Glutamatergic neuron (in vitro differentiated cells): ENCODE measurements around the gene ANGPTL8. TPM values are rescaled to one million over a fixed set of nuclear protein-coding genes. Genes with fewer than 3 reads are reported as not detected.

Source experiments
- DNase-seq: peaks from one replicate; pipeline ENCODE4 v3.0.0; 2022
- H3K27ac Mint-ChIP-seq: one replicate; pipeline ENCODE4 v1.8.0; 2020; ENCODE audit warnings: mild to moderate bottlenecking, mixed read lengths, inconsistent platforms; ENCODE audit not compliant: unreplicated experiment
- H3K27me3 Mint-ChIP-seq: one replicate; pipeline ENCODE4 v1.8.0; 2020; ENCODE audit warnings: mild to moderate bottlenecking, moderate library complexity, mixed read lengths, inconsistent platforms; ENCODE audit not compliant: unreplicated experiment
- H3K36me3 Mint-ChIP-seq: one replicate; pipeline ENCODE4 v1.8.0; 2020; ENCODE audit warnings: mild to moderate bottlenecking, mixed read lengths, inconsistent platforms; ENCODE audit not compliant: unreplicated experiment
- H3K4me1 Mint-ChIP-seq: one replicate; pipeline ENCODE4 v1.8.0; 2020; ENCODE audit warnings: mild to moderate bottlenecking, low read depth, mixed read lengths, inconsistent platforms; ENCODE audit not compliant: unreplicated experiment
- H3K4me3 Mint-ChIP-seq: one replicate; pipeline ENCODE4 v1.8.0; 2020; ENCODE audit warnings: mild to moderate bottlenecking, mixed read lengths, inconsistent platforms; ENCODE audit not compliant: unreplicated experiment
- H3K9me3 Mint-ChIP-seq: one replicate; pipeline ENCODE4 v1.8.0; 2020; ENCODE audit warnings: mild to moderate bottlenecking, moderate library complexity, mixed read lengths, inconsistent platforms; ENCODE audit not compliant: unreplicated experiment
- CTCF ChIP-seq: fragments of 200-600 bp; sonication (generic); IDR thresholded peaks from one replicate; pipeline ENCODE4 v1.5.0; 2021; ENCODE audit not compliant: partially characterized antibody, unreplicated experiment
- total RNA-seq: library from RNA; stranded (reverse); fragmentation: NEBNext Ultra II Directional; extraction: Animal tissue kit (Norgen Biotek cat#: 25700); gene quantifications from one replicate; pipeline ENCODE4 v1.2.1, GENCODE V29; 2021; ENCODE audit not compliant: unreplicated experiment

Gene ANGPTL8
- total RNA-seq, 1 donor from 2014 or later: not detected

DNA sequence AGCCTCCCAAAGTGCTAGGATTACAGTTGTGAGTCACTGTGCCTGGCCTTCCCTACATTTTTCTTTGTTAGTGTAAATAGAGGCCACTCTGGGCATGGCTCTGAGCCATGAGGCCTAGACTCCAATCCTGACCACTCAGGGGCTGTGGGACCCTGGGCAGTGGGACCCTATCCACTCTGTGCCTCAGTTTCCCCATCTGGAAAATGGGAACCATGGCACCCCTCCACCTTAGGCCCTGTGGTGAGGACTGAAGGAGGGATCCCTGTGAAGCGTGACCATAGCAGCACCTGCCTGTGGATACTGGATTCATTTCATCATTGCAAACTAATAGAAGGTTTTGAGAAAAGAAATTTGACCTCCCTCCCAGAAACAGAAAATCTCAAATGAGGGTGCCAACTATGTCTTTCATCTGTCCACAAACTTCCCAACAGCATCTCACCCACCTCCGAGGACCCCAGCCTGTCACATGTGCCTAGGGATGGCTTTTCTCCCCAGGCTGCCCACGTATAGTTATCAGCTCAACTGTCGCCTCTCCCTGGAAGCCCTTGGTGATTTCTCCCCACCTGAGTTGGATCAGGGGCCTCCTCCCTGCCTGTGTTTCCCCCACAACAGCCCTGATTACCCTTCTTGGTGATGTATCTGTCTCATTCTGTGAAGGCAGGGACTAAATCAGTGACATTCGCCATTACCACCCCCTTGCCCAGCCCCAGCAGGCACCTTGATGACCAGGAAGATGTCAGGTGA, 5.6 kb downstream of the ANGPTL8 start:
- no peak for DNase-seq
- Mint-ChIP-seq H3K4me1 (no peaks in the 10 kb centered on the region), H3K4me3 (no peak overlapping the region), H3K27ac (no peak overlapping the region), H3K9me3 (peaks cover 3% of the 10 kb centered on the region), H3K36me3 (no peaks in the 10 kb centered on the region), H3K27me3 (peaks cover 13% of the 10 kb centered on the region)
- TF ChIP-seq CTCF: no peak

- DNase-seq: no peak
- no peak overlapping the region for H3K4me3 Mint-ChIP-seq
- TF ChIP-seq CTCF: no peak
- no peaks in the 10 kb centered on the region for H3K36me3 Mint-ChIP-seq
- H3K27me3 Mint-ChIP-seq: peaks cover 8% of the 10 kb centered on the region
- no peak overlapping the region for H3K27ac Mint-ChIP-seq
- H3K9me3 Mint-ChIP-seq: peaks cover 1% of the 10 kb centered on the region
- H3K4me1 Mint-ChIP-seq: no peaks in the 10 kb centered on the region
Measured at GRCh38 chr19:11246941-11247340, 7.5 kb downstream of the ANGPTL8 start.

DNA sequence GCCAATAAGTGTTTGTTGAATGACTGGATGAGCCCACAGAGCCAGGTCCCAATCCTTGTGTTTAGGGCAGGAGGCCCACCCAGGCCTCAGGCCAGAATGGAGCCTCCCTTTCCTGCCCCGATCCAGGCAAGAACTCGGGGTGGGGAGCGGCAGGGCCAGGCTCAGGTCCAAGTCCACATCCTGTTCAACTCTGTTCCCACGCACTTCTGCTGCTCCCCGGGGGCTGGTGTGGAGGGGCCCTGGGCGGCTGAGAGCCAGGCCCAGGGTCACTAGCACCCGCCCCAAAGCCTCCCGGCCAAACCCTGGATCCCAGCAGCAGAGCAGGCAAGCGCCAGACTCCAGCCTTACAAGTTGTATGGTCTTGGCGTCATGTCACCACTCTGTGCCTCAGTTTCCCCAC, 8.0 kb downstream of the ANGPTL8 start:
- H3K9me3 Mint-ChIP-seq: peaks cover 2% of the 10 kb centered on the region

GRCh38 chr19:11247934-11248333, 8.5 kb downstream of the ANGPTL8 start:
- Mint-ChIP-seq H3K9me3 (peaks cover 3% of the 10 kb centered on the region), H3K27ac (no peak overlapping the region), H3K27me3 (peaks cover 4% of the 10 kb centered on the region), H3K4me3 (no peak overlapping the region), H3K4me1 (no peaks in the 10 kb centered on the region), H3K36me3 (no peaks in the 10 kb centered on the region)
- TF ChIP-seq CTCF: no peak
- DNase-seq: no peak

More for the DNA sequence above, 8.0 kb downstream of the ANGPTL8 start:
- DNase-seq: no peak
- Mint-ChIP-seq H3K27ac (no peak overlapping the region), H3K4me1 (no peaks in the 10 kb centered on the region), H3K27me3 (peaks cover 8% of the 10 kb centered on the region), H3K36me3 (no peaks in the 10 kb centered on the region), H3K4me3 (no peak overlapping the region)
- no peak for TF ChIP-seq CTCF

DNA sequence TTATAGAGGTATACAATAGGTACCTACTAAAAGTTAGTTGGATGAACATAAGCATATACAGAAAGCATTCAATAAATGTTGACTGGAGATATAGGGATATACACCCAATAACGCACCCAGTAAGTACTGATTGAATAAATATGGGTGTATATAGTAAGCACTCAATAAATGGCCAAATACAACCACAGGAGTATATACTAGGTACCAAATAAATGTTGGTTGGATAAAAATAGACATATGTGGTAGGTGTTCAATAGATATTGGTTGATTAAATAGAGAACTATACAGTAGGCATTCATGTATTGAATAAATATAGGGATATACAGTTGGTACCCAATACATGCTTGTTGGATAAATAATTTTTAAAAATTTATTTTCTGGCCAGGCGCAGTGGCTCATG, 9.4 kb downstream of the ANGPTL8 start:
- Mint-ChIP-seq H3K27me3 (peaks cover 4% of the 10 kb centered on the region), H3K36me3 (no peaks in the 10 kb centered on the region), H3K9me3 (peaks cover 2% of the 10 kb centered on the region), H3K4me3 (no peak overlapping the region), H3K27ac (no peak overlapping the region), H3K4me1 (no peaks in the 10 kb centered on the region)
- TF ChIP-seq CTCF: no peak
- DNase-seq: no peak
